Smooth muscle cell (in vitro differentiated cells): ENCODE measurements around the gene CRYL1. TPM values are rescaled to one million over a fixed set of nuclear protein-coding genes. Genes with fewer than 3 reads are reported as not detected.

Experiments
- DNase-seq: peaks from one replicate; lab custom pipeline; 2025; ENCODE audit not compliant: unreplicated experiment; lab: John Stamatoyannopoulos, UW
- H2AFZ ChIP-seq: fragments of 200-600 bp; sonication (generic); 2 replicates; pipeline ENCODE4 v1.6.0; 2016; ENCODE audit warnings: antibody characterized with exemption, low read depth, mild to moderate bottlenecking
- H3F3A ChIP-seq: fragments of 200-600 bp; sonication (generic); 2 replicates; pipeline ENCODE4 v1.6.0; 2017; ENCODE audit warnings: antibody characterized with exemption, low read depth
- H3K27ac ChIP-seq: fragments of 200-600 bp; sonication (generic); 2 replicates; pipeline ENCODE4 v1.5.1; 2016; ENCODE audit warnings: low read depth, mild to moderate bottlenecking
- H3K27me3 ChIP-seq: fragments of 200-600 bp; sonication (generic); 2 replicates; pipeline ENCODE4 v1.6.1; 2016; ENCODE audit warnings: low read depth, mild to moderate bottlenecking
- H3K36me3 ChIP-seq: fragments of 200-600 bp; sonication (generic); 2 replicates; pipeline ENCODE4 v1.5.1; 2016; ENCODE audit warnings: low read depth
- H3K4me1 ChIP-seq: fragments of 200-600 bp; sonication (generic); 2 replicates; pipeline ENCODE4 v1.5.1; 2016; ENCODE audit warnings: low read depth
- H3K4me2 ChIP-seq: fragments of 200-600 bp; sonication (generic); 2 replicates; pipeline ENCODE4 v1.6.0; 2016; ENCODE audit warnings: mild to moderate bottlenecking
- H3K4me3 ChIP-seq: fragments of 200-600 bp; sonication (generic); 2 replicates; pipeline ENCODE4 v1.5.1; 2016; ENCODE audit warnings: mild to moderate bottlenecking
- H3K79me2 ChIP-seq: fragments of 200-600 bp; sonication (generic); 2 replicates; pipeline ENCODE4 v1.6.0; 2016; ENCODE audit warnings: low read depth, mild to moderate bottlenecking
- H3K9ac ChIP-seq: fragments of 200-600 bp; sonication (generic); 2 replicates; pipeline ENCODE4 v1.6.0; 2016; ENCODE audit warnings: low read depth
- H3K9me3 ChIP-seq: fragments of 200-600 bp; sonication (generic); replicated peaks from 2 replicates; pipeline ENCODE4 v1.5.1; 2016; ENCODE audit warnings: low read depth
- H4K20me1 ChIP-seq: fragments of 200-600 bp; sonication (generic); 2 replicates; pipeline ENCODE4 v1.6.0; 2016; ENCODE audit warnings: low read depth
- WGBS: methylation state at CpG from one replicate; pipeline ENCODE4 v1.1.7; 2016; ENCODE audit warnings: low lambda C conversion rate; 5-methylcytosine and 5-hydroxymethylcytosine counted together
- polyA plus RNA-seq: library from polyadenylated mRNA; unstranded; fragments of >200 nt; fragmentation: Nextera tagmentation; extraction: Ambion mirVana; gene quantifications from 2 replicates; pipeline ENCODE4 v1.2.1, GENCODE V29; 2016
- total RNA-seq: library from RNA; depleted of rRNA; stranded (reverse); fragments of >200 nt; gene quantifications from 2 replicates; pipeline ENCODE4 v1.2.3, GENCODE V29; 2014
- TF ChIP-seq, protein P1 (sequence below): fragments of 200-600 bp; sonication (generic); IDR thresholded peaks from 2 replicates; pipeline ENCODE4 v1.5.1; 2017; ENCODE audit warnings: borderline replicate concordance, mild to moderate bottlenecking, antibody characterized with exemption; ENCODE audit not compliant: insufficient read depth, poor library complexity, severe bottlenecking

The CRYL1 gene
- total and polyA plus RNA-seq, 2 experiments from 2014 or later = 6.5 to 12.4 TPM

DNA sequence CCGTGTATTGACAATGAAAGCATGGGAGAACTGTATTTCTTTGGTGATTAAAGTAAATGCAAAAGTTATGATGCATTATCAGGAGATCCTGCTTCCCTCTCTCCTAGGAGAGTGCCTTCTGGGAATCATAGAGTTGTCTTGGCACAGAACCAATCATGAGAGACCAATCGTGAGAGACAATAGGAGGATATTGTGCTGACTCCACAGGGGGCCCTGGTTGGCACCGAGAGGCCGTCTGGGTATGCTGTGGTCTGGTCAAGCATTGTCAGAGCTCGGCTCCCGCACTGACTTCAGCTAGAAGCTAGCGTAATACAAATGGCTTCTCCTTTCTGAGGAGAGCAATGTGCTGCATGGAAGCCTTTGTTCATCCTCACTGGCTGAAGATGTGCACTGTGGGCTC is 162.1 kb downstream of the CRYL1 start:
- Histone ChIP-seq H3K36me3 (no peaks in the 10 kb centered on the region), H3K4me1 (no peaks in the 10 kb centered on the region), H3K9me3 (no peaks in the 10 kb centered on the region), H2AFZ (no peak overlapping the region), H3K9ac (no peak overlapping the region), H3K79me2 (no peaks in the 10 kb centered on the region), H3F3A (peaks cover 17% of the 10 kb centered on the region), H3K4me2 (no peak overlapping the region), H3K27me3 (no peaks in the 10 kb centered on the region), H4K20me1 (no peaks in the 10 kb centered on the region), H3K4me3 (no peak overlapping the region), H3K27ac (no peak overlapping the region)
- TF ChIP-seq, protein P1, sequence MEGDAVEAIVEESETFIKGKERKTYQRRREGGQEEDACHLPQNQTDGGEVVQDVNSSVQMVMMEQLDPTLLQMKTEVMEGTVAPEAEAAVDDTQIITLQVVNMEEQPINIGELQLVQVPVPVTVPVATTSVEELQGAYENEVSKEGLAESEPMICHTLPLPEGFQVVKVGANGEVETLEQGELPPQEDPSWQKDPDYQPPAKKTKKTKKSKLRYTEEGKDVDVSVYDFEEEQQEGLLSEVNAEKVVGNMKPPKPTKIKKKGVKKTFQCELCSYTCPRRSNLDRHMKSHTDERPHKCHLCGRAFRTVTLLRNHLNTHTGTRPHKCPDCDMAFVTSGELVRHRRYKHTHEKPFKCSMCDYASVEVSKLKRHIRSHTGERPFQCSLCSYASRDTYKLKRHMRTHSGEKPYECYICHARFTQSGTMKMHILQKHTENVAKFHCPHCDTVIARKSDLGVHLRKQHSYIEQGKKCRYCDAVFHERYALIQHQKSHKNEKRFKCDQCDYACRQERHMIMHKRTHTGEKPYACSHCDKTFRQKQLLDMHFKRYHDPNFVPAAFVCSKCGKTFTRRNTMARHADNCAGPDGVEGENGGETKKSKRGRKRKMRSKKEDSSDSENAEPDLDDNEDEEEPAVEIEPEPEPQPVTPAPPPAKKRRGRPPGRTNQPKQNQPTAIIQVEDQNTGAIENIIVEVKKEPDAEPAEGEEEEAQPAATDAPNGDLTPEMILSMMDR = no peak
- 75% methylated on average over 7 of the region's 7 CpGs for WGBS
- DNase-seq = no peak

DNA sequence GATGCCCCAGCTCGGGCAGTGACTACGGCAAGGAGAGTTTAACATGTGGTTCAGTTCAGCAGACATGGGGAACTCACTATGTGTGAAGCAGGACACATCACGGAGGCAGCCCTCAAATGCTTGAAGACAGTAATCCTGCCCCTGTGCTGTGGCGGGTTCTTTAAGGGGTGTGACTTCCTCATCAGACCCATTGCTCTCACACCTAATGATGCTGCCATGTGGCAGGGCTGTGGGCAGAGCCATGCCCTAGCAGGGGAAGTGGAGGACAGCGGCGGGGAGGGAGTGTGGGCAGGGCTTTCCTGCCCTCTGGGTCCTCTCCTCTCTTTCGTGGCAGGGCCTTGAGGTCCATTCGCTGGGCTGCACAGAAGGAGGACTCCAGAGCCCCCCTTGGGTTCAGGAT is 162.5 kb downstream of the CRYL1 start:
- H2AFZ ChIP-seq = no peak overlapping the region
- 93% methylated on average over 8 of the region's 8 CpGs for WGBS
- H3K4me3 ChIP-seq = no peak overlapping the region
- DNase-seq = no peak
- H3K9me3 ChIP-seq = no peaks in the 10 kb centered on the region
- H3K4me1 ChIP-seq = no peaks in the 10 kb centered on the region
- no peaks in the 10 kb centered on the region for H3K79me2 ChIP-seq
- no peaks in the 10 kb centered on the region for H3K27me3 ChIP-seq
- H3K36me3 ChIP-seq = no peaks in the 10 kb centered on the region
- H3K4me2 ChIP-seq = no peak overlapping the region
- no peak overlapping the region for H3K27ac ChIP-seq
- H3K9ac ChIP-seq = no peak overlapping the region
- TF ChIP-seq, protein P1 = no peak
- no peaks in the 10 kb centered on the region for H4K20me1 ChIP-seq
- peaks cover 17% of the 10 kb centered on the region for H3F3A ChIP-seq

DNA sequence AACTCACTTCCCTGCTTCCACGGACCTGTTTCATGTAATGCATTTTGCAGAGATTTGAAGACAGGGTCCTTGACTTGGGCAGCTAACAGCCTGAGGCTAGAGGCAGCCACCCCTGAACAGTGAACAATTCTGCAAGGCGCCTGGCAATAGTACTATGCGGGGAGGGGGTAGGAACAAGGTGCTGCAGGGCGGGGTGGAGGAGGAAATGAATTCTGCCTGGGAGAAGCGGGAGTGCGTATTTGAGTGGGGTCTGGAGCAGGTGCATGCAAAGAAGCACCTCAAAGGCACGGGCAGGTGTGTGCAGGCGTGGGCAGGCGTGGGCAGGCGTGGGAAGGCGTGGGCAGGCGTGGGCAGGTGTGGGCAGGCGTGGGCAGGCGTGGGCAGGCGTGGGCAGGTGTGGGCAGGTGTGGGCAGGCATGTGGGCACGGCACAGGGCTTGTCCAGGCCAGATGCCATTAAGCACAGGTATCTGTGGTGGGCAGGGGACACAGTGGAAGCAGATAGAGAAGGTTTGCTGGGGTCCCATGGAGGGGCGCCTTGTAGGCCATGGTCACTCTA is 163.1 kb downstream of the CRYL1 start:
- Histone ChIP-seq H3F3A (peaks cover 17% of the 10 kb centered on the region), H3K79me2 (no peaks in the 10 kb centered on the region), H3K4me2 (no peak overlapping the region), H3K9me3 (no peaks in the 10 kb centered on the region), H3K27ac (no peak overlapping the region), H3K4me1 (no peaks in the 10 kb centered on the region), H3K9ac (no peak overlapping the region), H3K27me3 (no peaks in the 10 kb centered on the region), H2AFZ (no peak overlapping the region), H3K4me3 (no peak overlapping the region), H4K20me1 (no peaks in the 10 kb centered on the region), H3K36me3 (no peaks in the 10 kb centered on the region)
- no peak for DNase-seq
- 84% methylated on average over 17 of the region's 17 CpGs for WGBS
- TF ChIP-seq, protein P1 = no peak

DNA sequence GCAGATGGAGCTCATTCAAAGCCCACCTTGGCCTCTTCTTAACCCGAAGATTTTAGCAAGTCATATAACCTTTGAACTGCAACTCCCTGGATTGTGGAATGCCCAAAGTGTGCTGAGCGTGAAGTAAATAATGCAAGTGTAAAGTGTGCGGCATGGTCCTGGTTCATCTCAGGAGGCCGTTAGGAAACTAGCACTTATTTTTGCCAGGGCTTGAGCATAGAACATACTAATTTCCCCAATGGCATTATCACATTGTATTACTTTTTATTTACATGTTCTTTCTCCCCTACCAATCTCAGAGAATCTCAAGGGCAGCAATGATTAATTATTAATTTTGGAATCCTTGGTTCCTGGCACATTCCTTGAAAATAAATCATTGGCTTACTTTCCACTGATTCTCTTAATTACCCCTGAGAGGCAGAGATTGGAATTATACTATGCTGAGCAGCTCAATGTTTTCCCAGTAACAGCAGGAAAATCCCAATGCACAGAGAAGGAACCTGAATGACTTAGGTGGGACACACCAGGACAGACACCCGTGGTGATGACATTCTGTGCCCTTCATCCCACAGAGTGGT is 164.7 kb downstream of the CRYL1 start:
- Histone ChIP-seq H3K9me3 (no peaks in the 10 kb centered on the region), H3K4me3 (no peak overlapping the region), H3F3A (peaks cover 17% of the 10 kb centered on the region), H2AFZ (no peak overlapping the region), H3K4me1 (no peaks in the 10 kb centered on the region), H3K27me3 (no peaks in the 10 kb centered on the region), H4K20me1 (no peaks in the 10 kb centered on the region), H3K27ac (no peak overlapping the region), H3K79me2 (no peaks in the 10 kb centered on the region), H3K9ac (no peak overlapping the region), H3K4me2 (no peak overlapping the region), H3K36me3 (no peaks in the 10 kb centered on the region)
- WGBS = 89% methylated on average over 5 of the region's 5 CpGs
- no peak for DNase-seq
- TF ChIP-seq, protein P1 = no peak
